Activated CD8-positive, alpha-beta memory T cell treated with anti-CD3 and anti-CD28 coated beads, Interleukin-2, amount 50 U/mL, for 1 hour (primary cell): ENCODE measurements around the gene SEL1L2.

Experiments used
- DNase-seq: peaks from one replicate; pipeline ENCODE4 v3.0.0-alpha.2; 2020; ENCODE audit errors: extremely low read depth

SEL1L2 gene

GRCh38 chr20:13929836-13930235, 60.6 kb downstream of the SEL1L2 start:
- DNase-seq = no peak

- no peak for DNase-seq
Observed at GRCh38 chr20:13928901-13929300, 61.5 kb downstream of the SEL1L2 start.

GRCh38 chr20:13927171-13927570, 63.2 kb downstream of the SEL1L2 start:
- DNase-seq = no peak

GRCh38 chr20:13922241-13922640, 68.2 kb downstream of the SEL1L2 start:
- DNase-seq = no peak

- DNase-seq = no peak
Observed at GRCh38 chr20:13915284-13915683, 75.1 kb downstream of the SEL1L2 start.

- DNase-seq = no peak
Observed at GRCh38 chr20:13913572-13913971, 76.8 kb downstream of the SEL1L2 start.

- DNase-seq = no peak
Observed at GRCh38 chr20:13913131-13913530, 77.3 kb downstream of the SEL1L2 start.

- DNase-seq = no peak
Observed at GRCh38 chr20:13910492-13910891, 79.9 kb downstream of the SEL1L2 start.

GRCh38 chr20:13909067-13909466, 81.3 kb downstream of the SEL1L2 start:
- DNase-seq = no peak

- no peak for DNase-seq
Observed at GRCh38 chr20:13904766-13905165, 85.6 kb downstream of the SEL1L2 start.

GRCh38 chr20:13900496-13900895, 89.9 kb downstream of the SEL1L2 start:
- no peak for DNase-seq

- no peak for DNase-seq
Observed at GRCh38 chr20:13898012-13898612, 92.3 kb downstream of the SEL1L2 start.

- no peak for DNase-seq
Observed at GRCh38 chr20:13891575-13891974, 98.8 kb downstream of the SEL1L2 start.

GRCh38 chr20:13884803-13885202, 105.6 kb downstream of the SEL1L2 start:
- no peak for DNase-seq

- no peak for DNase-seq
Observed at GRCh38 chr20:13883425-13883824, 107.0 kb downstream of the SEL1L2 start.

- DNase-seq = no peak
Observed at GRCh38 chr20:13878566-13878965, 111.8 kb downstream of the SEL1L2 start.

- no peak for DNase-seq
Observed at GRCh38 chr20:13877793-13878192, 112.6 kb downstream of the SEL1L2 start.

GRCh38 chr20:13875265-13875811, 115.1 kb downstream of the SEL1L2 start:
- no peak for DNase-seq

- no peak for DNase-seq
Observed at GRCh38 chr20:13874394-13875157, 115.8 kb downstream of the SEL1L2 start.

- DNase-seq = no peak
Observed at GRCh38 chr20:13873831-13874230, 116.6 kb downstream of the SEL1L2 start.

GRCh38 chr20:13870170-13870748, 120.2 kb downstream of the SEL1L2 start:
- DNase-seq = no peak

- no peak for DNase-seq
Observed at GRCh38 chr20:13868331-13868730, 122.1 kb downstream of the SEL1L2 start.

- no peak for DNase-seq
Observed at GRCh38 chr20:13865791-13866351, 124.5 kb downstream of the SEL1L2 start.
